Stimulated activated CD8-positive, alpha-beta memory T cell treated with anti-CD3 and anti-CD28 coated beads, Interleukin-7, amount 100 ng/mL, for 24 hours (primary cell): ENCODE data around the gene ATP6V1G3.
"Not testable (repeated sequence)": the region's sequence is repeated elsewhere in the genome, so short reads cannot be mapped to it uniquely, and the experiment has no call there.

Experiments
- DNase-seq: peaks from one replicate; pipeline ENCODE4 v3.0.0-alpha.2; 2020; ENCODE audit warnings: low read depth

The ATP6V1G3 gene

GRCh38 chr1:198540580-198540979, at the start of gene ATP6V1G3:
TSS of gene ATP6V1G3 (minus strand) at chr1:198540680. CDS start at chr1:198540650, 30 bp downstream.
- no peak for DNase-seq

DNA sequence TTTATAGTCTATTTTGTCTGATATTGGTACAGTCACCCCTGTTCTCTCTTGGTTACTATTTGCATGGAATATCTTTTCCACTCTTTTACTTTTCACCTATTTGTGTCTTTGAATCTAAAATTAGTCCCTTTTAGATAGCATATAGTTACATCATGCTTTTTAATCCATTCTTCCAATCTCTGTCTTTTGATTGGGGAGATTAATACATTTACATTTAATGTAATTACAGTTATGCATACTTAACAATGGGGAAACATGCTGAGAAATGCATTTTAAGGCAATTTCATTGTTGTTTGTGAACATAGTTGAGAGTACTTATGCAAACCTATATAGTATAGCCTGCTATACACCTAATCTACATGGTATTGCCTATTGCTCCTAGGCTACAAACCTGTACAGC, 48.4 kb upstream of the ATP6V1G3 start:
- DNase-seq, result no peak

GRCh38 chr1:198584163-198584562, 43.7 kb upstream of the ATP6V1G3 start:
- no peak for DNase-seq

- not testable (repeated sequence) for DNase-seq
Measured at GRCh38 chr1:198583209-198583802, 42.8 kb upstream of the ATP6V1G3 start.

DNA sequence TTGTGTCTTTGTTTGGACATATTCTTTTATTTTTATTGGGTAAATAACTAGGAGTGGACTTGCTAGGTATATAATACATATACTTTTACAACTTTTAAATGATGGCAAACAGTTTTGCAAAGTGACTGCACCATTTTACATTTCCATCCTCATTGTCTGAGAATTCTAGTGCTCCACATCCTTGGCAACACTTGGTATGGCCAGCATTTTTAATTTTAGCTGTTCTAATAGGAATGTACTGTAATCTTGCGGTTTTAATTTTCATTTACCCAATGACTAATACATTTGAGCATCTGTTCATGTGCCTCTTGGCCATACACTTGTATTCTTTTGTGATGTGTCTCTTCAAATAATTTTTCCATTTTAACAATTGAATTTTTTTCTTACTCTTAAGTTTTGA, 37.0 kb upstream of the ATP6V1G3 start:
- no peak for DNase-seq

DNA sequence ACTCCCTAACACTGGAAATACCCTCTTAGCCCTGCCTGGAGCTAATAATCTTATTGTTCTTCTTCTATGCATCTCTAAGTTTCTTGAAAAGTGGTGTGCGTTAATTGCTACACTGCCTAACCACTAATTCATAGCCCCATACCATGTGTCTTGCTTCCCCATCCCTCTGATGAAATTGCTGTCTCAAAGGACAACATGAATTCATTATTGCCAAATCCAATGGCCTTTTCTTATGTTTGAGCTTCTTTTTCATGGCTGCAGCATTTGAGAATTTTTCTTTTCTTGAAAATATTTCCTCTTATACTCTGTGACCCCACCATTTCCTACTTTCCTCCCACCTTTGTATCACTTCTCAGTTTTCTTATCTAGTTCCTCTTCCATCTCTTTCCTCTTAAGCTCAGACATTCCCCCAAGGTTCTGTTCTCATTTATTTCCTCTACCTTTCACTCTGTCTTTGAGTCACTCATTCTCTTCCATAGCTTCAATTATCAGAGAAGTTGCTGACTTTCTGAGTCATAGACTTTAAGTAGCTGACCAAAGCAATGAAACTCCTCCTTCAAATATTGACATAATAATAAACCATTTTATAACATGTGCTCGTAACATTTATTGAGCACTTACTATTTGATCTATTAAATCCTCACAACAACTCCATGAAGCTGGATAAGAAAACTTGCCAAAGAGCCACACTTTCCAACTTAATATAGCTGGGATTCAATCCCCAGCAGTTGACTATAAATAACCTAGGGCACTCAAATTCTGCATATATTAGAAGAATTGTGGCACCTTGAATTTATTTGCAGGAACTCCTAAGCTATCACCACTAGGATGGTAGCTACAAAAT, 35.5 kb upstream of the ATP6V1G3 start:
- DNase-seq, result no peak

GRCh38 chr1:198575292-198575691, 34.8 kb upstream of the ATP6V1G3 start:
- no peak for DNase-seq

GRCh38 chr1:198574325-198574724, 33.8 kb upstream of the ATP6V1G3 start:
- DNase-seq, result no peak

- no peak for DNase-seq
Measured at GRCh38 chr1:198564716-198565115, 24.2 kb upstream of the ATP6V1G3 start.

GRCh38 chr1:198564157-198564556, 23.7 kb upstream of the ATP6V1G3 start:
- no peak for DNase-seq

DNA sequence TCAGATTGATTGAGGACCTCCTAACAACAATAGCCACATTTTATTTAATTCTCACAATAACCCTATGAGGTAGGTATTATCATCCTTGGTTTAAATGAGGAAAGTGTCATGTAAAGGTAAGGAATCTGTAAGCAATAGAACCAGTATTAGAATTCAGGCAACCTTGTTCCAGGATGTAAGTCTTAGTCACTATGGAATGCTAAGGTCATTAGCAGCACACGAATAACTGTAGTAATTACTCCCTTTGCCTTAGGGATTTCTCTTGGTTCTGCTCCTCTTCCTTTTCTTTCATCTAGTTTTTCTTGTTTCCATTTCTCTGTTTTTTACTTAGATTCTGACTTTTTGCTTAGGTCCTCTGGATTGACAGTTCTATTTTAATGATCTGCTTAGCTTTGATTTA, 23.1 kb upstream of the ATP6V1G3 start:
- no peak for DNase-seq

GRCh38 chr1:198560161-198560560, 19.7 kb upstream of the ATP6V1G3 start:
- no peak for DNase-seq

DNA sequence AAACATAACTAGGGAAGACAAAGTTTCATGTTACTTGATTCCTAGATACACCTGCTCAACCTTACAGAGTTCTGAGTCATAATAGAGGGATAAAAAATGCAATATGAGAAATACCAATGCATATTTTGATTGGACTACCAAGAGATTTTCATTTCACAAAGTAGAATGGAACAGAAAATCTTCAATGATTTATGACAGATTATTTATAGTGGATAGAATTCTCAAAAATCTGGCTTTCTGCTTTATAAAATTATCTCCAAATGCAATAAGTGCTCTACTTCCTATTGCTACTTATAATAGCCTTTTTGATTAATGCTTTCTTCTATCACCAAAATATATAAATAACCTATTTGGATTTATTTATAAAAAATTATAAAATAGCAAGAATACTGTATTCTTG, 18.9 kb upstream of the ATP6V1G3 start:
- DNase-seq, result no peak

DNA sequence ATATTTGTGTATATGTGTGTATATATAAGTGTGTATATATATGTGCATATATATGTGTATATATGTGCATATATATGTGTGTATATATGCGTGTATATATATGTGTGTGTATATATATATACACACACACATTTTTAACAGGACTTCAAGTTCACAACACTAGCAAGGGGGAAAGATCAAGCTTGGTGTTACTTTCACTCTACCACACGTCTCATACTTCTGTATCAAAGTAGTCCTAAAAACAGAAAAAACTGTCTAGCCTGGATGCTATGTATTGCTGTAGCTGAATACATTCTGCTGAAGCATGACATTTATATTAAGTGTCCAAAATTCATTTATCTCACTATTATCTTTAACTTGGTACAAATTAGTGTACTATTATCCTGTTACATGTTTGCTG, 17.9 kb upstream of the ATP6V1G3 start:
- no peak for DNase-seq

DNA sequence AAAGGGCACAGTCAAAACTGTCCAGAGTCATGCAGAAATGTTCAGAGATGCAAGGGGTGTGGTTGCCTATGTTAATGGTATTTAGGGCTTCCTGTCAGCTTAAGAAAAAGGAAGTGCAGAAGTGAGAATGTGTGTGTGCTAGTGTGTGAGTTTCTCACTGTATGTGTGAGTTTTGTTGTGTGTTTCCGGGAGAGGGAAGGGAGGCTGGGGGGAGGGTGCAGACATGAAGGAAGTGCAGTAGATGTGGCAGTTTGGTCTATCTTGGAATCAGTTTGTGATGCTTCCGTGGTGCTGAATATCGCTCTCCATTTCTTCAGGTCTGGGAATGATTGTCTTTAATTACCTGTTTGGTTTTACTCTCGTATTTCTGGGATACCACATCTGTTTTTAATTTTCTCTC, 16.5 kb upstream of the ATP6V1G3 start:
- DNase-seq, result peak; percentile 20

DNA sequence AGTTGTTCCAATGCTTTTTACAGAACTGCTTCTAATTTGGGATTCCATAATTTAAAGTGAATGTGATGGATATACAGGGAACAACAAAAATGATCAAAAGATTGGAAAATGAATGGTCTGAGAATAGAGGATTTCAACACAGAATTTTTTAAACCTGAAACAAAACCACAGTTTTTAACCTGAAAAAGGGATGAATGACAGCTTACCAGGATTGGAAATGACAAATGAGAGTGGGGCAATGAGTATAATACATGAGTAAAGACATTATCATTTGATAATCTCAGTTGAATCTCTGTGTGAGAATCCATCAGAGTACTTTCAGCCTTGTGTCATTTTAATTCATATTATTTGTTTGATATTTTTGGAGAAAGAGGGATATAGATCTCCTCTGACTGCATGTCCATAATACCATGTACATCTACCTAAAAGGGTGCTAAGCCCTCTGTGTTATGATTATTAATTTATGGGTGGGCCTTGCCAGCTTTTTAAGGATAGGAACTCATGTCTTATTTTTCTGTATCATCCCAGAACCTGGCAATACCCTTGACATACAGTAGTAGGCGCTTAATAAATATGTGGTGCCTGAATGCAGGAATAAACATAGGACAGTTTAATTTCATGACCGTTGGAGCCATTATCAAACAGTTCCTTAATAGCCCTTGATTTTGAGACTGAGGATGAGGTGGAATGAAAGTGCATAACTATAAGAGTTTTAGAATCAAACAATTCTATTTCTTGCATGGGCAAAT, 12.4 kb upstream of the ATP6V1G3 start:
- no peak for DNase-seq

DNA sequence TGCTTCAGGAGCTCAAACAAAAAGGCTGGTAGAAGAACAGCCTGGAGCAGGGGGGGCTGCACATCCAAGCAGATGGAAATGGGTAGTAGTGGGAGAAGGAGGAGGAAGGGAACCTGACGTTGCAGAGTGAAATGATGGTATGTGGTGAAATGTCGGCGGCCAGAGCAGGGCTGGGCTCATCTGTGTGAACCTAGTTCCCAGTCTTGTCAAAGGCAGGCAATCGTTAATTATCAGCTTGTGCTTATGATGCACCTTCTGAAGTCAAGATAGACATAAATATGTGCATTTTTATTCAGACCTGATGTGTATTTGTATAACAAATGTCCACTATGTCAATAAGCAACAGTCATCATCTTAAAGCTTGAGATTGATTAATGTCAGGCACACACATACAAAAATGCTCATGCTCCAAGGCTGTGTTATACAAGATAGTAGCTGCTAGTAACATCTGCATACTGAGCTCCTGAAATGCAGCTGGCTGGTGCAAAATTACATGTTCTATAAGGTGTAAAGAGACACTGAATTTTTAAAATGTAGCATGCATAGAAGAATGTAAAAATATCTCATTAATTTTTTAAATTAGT, 10.6 kb upstream of the ATP6V1G3 start:
- DNase-seq, result no peak

- no peak for DNase-seq
Measured at GRCh38 chr1:198549866-198550265, 9.4 kb upstream of the ATP6V1G3 start.

DNA sequence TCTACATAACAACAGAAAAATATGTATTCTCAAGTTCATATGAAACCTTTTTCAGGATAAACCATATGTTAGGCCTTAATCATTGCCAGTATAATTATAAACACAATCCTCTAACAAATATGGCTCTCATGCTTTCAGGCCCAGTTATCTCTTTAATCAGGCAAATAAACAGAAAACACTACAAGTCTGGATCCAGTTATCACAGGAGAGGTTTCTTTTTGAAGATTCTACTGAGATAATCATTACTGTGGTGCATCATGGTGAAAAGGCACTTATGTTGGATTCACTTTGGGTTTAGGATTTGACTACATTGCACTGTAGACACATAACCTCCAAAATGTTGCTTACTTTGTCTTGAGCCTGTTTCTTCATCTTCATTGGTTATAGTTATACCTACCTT, 8.4 kb upstream of the ATP6V1G3 start:
- DNase-seq, result no peak

DNA sequence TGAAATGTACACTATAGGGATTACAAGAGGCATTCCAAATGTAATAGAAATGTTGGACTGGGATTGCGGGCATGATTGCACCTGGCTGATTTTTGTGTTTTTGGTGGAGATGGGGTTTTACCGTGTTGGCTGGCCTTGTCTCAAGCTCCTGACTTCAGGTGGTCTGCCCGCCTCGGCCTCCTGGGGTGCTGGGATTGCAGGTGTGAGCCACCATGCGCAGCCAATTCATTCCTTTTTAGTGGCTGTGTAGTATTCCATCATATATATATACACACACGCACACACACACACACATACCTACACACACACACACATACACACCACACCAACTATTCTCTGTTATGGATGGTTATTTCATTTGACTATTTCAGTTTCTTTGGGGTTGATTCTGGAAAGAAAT, 4.7 kb upstream of the ATP6V1G3 start:
- no peak for DNase-seq

DNA sequence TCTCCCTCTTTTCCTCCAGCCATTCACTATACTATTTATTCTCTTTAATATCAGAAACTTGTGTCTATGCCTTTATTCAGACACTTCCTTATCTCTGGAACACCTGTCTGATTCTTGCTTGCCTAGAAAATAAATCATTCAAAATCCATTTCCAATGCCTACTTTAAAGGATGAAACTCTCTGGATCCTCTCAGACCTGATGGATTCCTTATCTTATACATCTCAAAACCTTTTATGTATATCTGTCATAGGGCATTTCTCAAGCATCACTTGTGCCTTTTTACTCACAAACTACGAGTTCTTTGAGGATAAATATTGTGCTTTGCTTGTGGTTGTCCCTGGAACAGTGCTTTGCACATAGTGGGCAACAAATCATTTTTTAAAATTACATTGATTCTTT, 3.8 kb upstream of the ATP6V1G3 start:
- DNase-seq, result no peak

GRCh38 chr1:198543670-198544260, 3.3 kb upstream of the ATP6V1G3 start:
- no peak for DNase-seq
